ENCODE results near the gene NLGN4Y. TPM values are rescaled to one million over a fixed set of nuclear protein-coding genes. Genes with fewer than 3 reads are reported as not detected.

Gene NLGN4Y
- total and polyA plus RNA-seq, 2 of the 4 experiments (the other 2 are of a cell fraction), result not detected

GRCh38 chrY:14850734-14851133 lies 326.4 kb downstream of the NLGN4Y start:
- Histone ChIP-seq H3K79me1 (ENCODE audit: low read depth in 1 of 2, low read length in 2 of 2) (no peaks in the 10 kb centered on the region), H2AK9ac (replicated peaks; ENCODE audit: low read depth, low read length, poor library complexity) (no peak overlapping the region), H3K4me3 (ENCODE audit: insufficient read depth, low read depth, low read length) (no peak overlapping the region), H4K91ac (ENCODE audit: insufficient read depth, low read depth, low read length) (no peak overlapping the region), H2BK20ac (ENCODE audit: low read depth, low read length) (no peak overlapping the region), H2AFZ (replicated peaks; ENCODE audit: low read length, poor library complexity) (no peak overlapping the region), H2BK120ac (ENCODE audit: low read depth, low read length) (no peak overlapping the region), H3K4me1 (ENCODE audit: control insufficient read depth, insufficient read depth, low read length) (no peaks in the 10 kb centered on the region), H4K8ac (ENCODE audit: low read depth in 2 of 2, low read length in 2 of 2) (no peak overlapping the region), H3K27me3 (ENCODE audit: control insufficient read depth, insufficient read depth, low read length) (no peaks in the 10 kb centered on the region), H3K23ac (ENCODE audit: low read depth, low read length) (no peak overlapping the region), H3K9me1 (ENCODE audit: insufficient read depth, low read length) (no peaks in the 10 kb centered on the region), H3K18ac (ENCODE audit: low read depth, low read length) (no peak overlapping the region), H3K4me2 (ENCODE audit: low read depth, low read length) (no peak overlapping the region), H3K4ac (ENCODE audit: low read depth, low read length) (no peak overlapping the region), H4K20me1 (ENCODE audit: insufficient read depth, low read length) (no peaks in the 10 kb centered on the region), H2AK5ac (ENCODE audit: low read depth, low read length) (no peak overlapping the region), H3K9me3 (ENCODE audit: control insufficient read depth, insufficient read depth, low read length) (no peaks in the 10 kb centered on the region), H3K9ac (ENCODE audit: low read depth, low read length) (no peak overlapping the region), H3K27ac (ENCODE audit: insufficient read depth, low read length) (no peak overlapping the region), H2BK5ac (ENCODE audit: low read depth, low read length, poor library complexity, severe bottlenecking) (no peak overlapping the region), H4K5ac (ENCODE audit: low read depth, low read length) (no peak overlapping the region), H3K36me3 (ENCODE audit: control insufficient read depth, insufficient read depth, low read length) (no peaks in the 10 kb centered on the region), H3K56ac (ENCODE audit: extremely low read depth, insufficient read depth, low read length) (no peak overlapping the region), H2BK15ac (ENCODE audit: low read depth, low read length) (no peak overlapping the region), H3K14ac (replicated peaks; ENCODE audit: low read depth, low read length) (no peak overlapping the region)
- BruUV-seq (replicated peaks), result no TSS peak
- ChIA-PET CTCF (no interaction called here), POLR2A (ENCODE audit: unreplicated experiment) (no interaction called here)
- no peak for ATAC-seq (ENCODE audit: low read depth)
- WGBS, 2 experiments (ENCODE audit: extremely low coverage in 2 of 2, insufficient read length in 1 of 2), result no CpG with 5 or more reads among the region's 1 CpG
- in situ Hi-C loops (cut with MboI; ENCODE audit: low sequenced_read_pairs), result no loop called here
- no peak for TF ChIP-seq MAFK (IDR thresholded peaks at IDR 0.05; ENCODE audit: low read depth, low read length)
- TF ChIP-seq NFE2L2 (IDR thresholded peaks at IDR 0.05; ENCODE audit: low read depth, low read length), result no peak
- TF ChIP-seq USF2 (IDR thresholded peaks at IDR 0.05; ENCODE audit: low read depth, low read length), result no peak
- TF ChIP-seq RAD21 (IDR thresholded peaks at IDR 0.05; ENCODE audit: low read length), result no peak
- TF ChIP-seq MAZ (IDR thresholded peaks at IDR 0.05; ENCODE audit: borderline replicate concordance, low read depth, low read length), result no peak
- no peak for TF ChIP-seq RCOR1 (IDR thresholded peaks at IDR 0.05; ENCODE audit: insufficient replicate concordance, low read length)
- TF ChIP-seq CHD1 (IDR thresholded peaks at IDR 0.05; ENCODE audit: low read depth, low read length), result no peak
- TF ChIP-seq FOS (IDR thresholded peaks at IDR 0.05; ENCODE audit: low read depth, low read length), result no peak
- TF ChIP-seq ELK1 (IDR thresholded peaks at IDR 0.05; ENCODE audit: borderline replicate concordance, low read depth, low read length), result no peak
- no peak for TF ChIP-seq RFX5 (IDR thresholded peaks at IDR 0.05; ENCODE audit: low read depth, low read length)
- TF ChIP-seq CTCF (conservative IDR thresholded peaks at IDR 0.05; ENCODE audit: low read depth, low read length), result no peak
- no peak for TF ChIP-seq SMC3 (IDR thresholded peaks at IDR 0.05; ENCODE audit: low read depth, low read length)
- no peak for TF ChIP-seq MXI1 (IDR thresholded peaks at IDR 0.05; ENCODE audit: borderline replicate concordance, low read depth, low read length)
- no peak for TF ChIP-seq POLR2A (IDR thresholded peaks at IDR 0.05; ENCODE audit: low read depth, low read length)
- no peak for TF ChIP-seq BHLHE40 (IDR thresholded peaks at IDR 0.05; ENCODE audit: low read depth, low read length)
- intact Hi-C loops (cut with micrococcal nuclease), result no loop called here
- dilution Hi-C loops (cut with HindIII; ENCODE audit: low sequenced_read_pairs, unreplicated experiment), result no loop called here
- DNase-seq, result no peak

Measured in IMR-90 (cell line).